ENCODE data around the gene LRCH3. TPM values are rescaled to one million over a fixed set of nuclear protein-coding genes. Genes with fewer than 3 reads are reported as not detected.

The LRCH3 gene
- total and polyA plus RNA-seq, 11 donors = 11.1 to 40.3 (median 24.0) TPM

DNA sequence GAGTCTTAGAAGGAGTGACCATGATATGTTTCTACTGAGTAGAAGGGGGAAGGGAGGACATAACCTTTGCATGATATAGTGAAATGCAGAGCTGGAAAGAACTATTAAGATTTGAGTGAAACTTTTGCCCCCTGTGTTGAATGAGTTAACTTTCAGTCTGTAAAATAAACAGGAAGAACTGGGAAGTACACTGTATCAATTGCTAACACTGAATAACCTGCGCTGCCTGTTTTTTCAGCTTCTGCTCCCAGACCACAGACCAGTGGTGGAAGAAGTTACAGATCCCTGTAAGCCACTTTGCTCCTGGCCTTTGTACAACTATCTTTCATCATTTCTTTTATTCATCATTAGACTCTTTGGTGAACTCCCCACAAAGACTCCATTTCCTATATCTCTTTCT, 3.6 kb upstream of the LRCH3 start:
- H3K4me1 ChIP-seq = peaks cover 0 to 7% (median 0%) of the 10 kb centered on the region in 12 donors
- no peak overlapping the region for H3K4me3 ChIP-seq
- ATAC-seq (no peak), DNase-seq (no peak)
- no peak overlapping the region for H3K27ac ChIP-seq
- WGBS, 4 donors = 65 to 84% (median 80%) methylated on average over 1 of the region's 1 CpG
- TF ChIP-seq, protein P1, sequence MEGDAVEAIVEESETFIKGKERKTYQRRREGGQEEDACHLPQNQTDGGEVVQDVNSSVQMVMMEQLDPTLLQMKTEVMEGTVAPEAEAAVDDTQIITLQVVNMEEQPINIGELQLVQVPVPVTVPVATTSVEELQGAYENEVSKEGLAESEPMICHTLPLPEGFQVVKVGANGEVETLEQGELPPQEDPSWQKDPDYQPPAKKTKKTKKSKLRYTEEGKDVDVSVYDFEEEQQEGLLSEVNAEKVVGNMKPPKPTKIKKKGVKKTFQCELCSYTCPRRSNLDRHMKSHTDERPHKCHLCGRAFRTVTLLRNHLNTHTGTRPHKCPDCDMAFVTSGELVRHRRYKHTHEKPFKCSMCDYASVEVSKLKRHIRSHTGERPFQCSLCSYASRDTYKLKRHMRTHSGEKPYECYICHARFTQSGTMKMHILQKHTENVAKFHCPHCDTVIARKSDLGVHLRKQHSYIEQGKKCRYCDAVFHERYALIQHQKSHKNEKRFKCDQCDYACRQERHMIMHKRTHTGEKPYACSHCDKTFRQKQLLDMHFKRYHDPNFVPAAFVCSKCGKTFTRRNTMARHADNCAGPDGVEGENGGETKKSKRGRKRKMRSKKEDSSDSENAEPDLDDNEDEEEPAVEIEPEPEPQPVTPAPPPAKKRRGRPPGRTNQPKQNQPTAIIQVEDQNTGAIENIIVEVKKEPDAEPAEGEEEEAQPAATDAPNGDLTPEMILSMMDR (IDR thresholded peaks at IDR 0.05) = no peak
- TF ChIP-seq POLR2A (IDR thresholded peaks at IDR 0.05) = no peak
- H3K9me3 ChIP-seq = no peaks in the 10 kb centered on the region
- intact Hi-C loops (cut with DNase I) = loop anchor here in 1 of 10 donors (5.0 kb wide), 1 partner anchor 35 kb away; no protein-coding TSS in a partner anchor
- peaks cover 0 to 49% (median 36%) of the 10 kb centered on the region in 9 donors for H3K36me3 ChIP-seq
- no peaks in the 10 kb centered on the region for H3K27me3 ChIP-seq

DNA sequence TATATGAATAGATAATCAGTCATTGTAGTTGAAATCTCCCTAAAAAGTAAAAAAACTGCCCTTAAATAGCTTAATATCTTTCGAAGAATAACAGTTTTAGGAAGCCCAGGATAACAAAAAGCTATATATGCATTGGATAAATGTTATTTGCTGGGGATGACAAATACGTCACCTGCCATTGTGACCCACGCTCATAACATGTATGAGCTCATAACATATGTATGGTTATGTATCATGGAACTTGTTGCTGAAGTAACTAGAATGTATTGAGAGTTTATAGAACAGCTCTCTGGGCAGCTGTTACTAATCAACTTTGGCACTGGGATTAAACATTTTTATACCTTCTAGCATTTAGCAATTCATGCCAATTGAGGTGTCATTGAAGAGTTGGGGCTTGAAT, 1.7 kb upstream of the LRCH3 start:
- H3K4me3 ChIP-seq = no peak overlapping the region
- H3K9me3 ChIP-seq = no peaks in the 10 kb centered on the region
- intact Hi-C loops (cut with DNase I) = loop anchor here in 1 of 10 donors (5.0 kb wide), 1 partner anchor 37 kb away; no protein-coding TSS in a partner anchor
- WGBS, 4 donors = 93 to 99% (median 95%) methylated on average over 3 of the region's 3 CpGs
- no peak for TF ChIP-seq POLR2A (IDR thresholded peaks at IDR 0.05)
- TF ChIP-seq, protein P1 (IDR thresholded peaks at IDR 0.05) = no peak
- H3K4me1 ChIP-seq = peaks cover 0 to 26% (median 18%) of the 10 kb centered on the region in 12 donors
- H3K27ac ChIP-seq = no peak overlapping the region
- H3K27me3 ChIP-seq = no peaks in the 10 kb centered on the region
- H3K36me3 ChIP-seq = peaks cover 0 to 31% (median 20%) of the 10 kb centered on the region in 9 donors
- no peak for DNase-seq
- no peak for ATAC-seq

DNA sequence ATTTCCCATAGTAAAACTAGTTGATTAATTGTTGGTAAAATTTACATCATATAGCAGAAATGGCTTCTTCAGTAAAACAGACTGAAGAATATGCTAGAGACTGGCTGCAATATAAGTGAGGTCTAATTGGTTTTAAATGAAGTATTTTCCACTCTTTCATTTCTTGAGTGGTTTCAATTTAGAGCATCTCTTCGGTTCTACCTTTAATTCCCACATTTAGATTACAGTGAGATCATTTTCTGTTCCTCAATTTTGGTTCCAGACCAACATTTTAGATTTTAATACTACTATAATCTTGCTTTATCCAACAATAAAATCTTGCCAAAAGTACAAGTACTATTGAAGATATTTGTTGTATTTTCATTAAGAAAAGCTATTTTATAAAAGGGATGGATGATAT, 1.0 kb upstream of the LRCH3 start:
- peaks cover 0 to 31% (median 21%) of the 10 kb centered on the region in 12 donors for H3K4me1 ChIP-seq
- intact Hi-C loops (cut with DNase I) = loop anchor here in 2 of 10 donors (2.0 to 10.0 kb wide), 2 partner anchors 39 to 75 kb away; no protein-coding TSS in a partner anchor

More for the DNA sequence above, 1.0 kb upstream of the LRCH3 start:
- TF ChIP-seq POLR2A (IDR thresholded peaks at IDR 0.05) = no peak
- TF ChIP-seq, protein P1 (IDR thresholded peaks at IDR 0.05) = no peak
- Histone ChIP-seq H3K27ac (peak overlapping the region in 1 of 12 donors; percentile 97), H3K4me3 (peak overlapping the region in 1 of 12 donors; percentile 93), H3K27me3 (no peaks in the 10 kb centered on the region), H3K9me3 (no peaks in the 10 kb centered on the region), H3K36me3 (peaks cover 0 to 24% (median 12%) of the 10 kb centered on the region in 9 donors)
- DNase-seq (no peak), ATAC-seq (no peak)
- WGBS, 4 donors = 80 to 85% (median 84%) methylated on average over 1 of the region's 1 CpG

Data from heart left ventricle (tissue), 16 donors.